Activated CD4-positive, CD25-positive, alpha-beta regulatory T cell treated with anti-CD3 and anti-CD28 coated beads, Interleukin-2, amount 50 U/mL, for 24 hours (primary cell): ENCODE measurements around the gene SLC5A9.

Source experiments
- ATAC-seq, 2 donors: fragments of 150-1000 bp; cut with Tn5 transposase; one replicate each; pipeline ENCODE4 v1.10.0; 2021; ENCODE audit warnings: mild to moderate bottlenecking in 1 of 2, moderate library complexity in 1 of 2

SLC5A9 gene

DNA sequence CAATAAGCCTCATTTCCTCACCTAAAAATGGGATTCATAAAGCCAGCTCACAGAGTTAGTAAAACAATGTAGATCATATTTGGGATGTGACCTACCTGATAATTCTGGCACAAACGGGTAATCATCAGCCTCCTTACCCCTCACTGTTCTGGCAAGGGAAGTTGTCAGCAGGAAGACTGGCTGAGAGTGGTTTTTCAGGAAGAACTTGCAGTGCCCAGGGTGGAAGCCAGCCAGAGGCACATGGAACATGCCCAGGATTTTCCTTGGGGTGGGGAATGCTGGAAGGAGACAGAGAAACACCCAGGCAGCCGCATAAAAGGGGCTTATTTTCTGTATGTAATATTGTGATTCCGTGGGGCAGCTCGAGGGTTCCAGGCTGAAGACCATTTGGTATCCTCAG, 7.7 kb upstream of the SLC5A9 start:
- no peak for ATAC-seq

DNA sequence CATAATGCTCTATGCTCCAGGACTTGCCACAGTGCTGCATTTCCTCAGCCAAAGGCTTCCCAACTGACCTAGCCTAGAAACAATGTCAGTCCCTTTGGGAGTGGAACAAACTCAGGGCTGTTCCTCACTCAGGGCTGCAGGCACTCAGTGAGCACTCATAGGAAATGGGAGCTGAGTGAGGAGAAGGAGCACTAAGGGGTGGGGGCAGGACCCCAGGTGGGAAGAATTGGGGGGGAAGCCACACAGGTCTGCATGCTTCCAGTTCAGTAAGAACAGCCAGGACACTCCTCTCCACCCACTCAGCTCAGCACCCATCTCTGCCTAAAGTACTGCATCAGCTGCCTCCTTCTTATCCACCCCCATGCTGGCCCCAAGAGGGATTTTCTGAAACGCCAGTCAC, 7.3 kb upstream of the SLC5A9 start:
- ATAC-seq, result no peak

DNA sequence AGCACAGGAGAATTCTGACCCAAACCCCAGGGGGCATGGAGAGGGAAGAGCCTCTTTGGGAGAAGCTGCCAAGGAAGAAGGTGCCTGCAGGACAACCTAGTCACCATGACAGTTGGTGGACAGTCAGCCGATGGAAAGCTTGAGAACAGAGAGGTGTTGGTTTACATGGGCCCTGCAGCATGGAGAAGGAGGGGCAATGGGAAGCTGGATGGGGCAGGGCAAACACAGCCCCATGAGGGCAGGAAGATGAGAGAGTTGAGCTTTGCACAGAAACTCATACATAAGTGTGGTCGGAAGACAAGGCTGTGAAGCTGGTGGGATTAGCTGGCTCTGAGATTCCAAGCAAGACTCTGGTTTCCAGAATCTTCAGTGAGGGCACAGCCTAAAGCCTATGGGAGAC, 6.6 kb upstream of the SLC5A9 start:
- no peak for ATAC-seq

DNA sequence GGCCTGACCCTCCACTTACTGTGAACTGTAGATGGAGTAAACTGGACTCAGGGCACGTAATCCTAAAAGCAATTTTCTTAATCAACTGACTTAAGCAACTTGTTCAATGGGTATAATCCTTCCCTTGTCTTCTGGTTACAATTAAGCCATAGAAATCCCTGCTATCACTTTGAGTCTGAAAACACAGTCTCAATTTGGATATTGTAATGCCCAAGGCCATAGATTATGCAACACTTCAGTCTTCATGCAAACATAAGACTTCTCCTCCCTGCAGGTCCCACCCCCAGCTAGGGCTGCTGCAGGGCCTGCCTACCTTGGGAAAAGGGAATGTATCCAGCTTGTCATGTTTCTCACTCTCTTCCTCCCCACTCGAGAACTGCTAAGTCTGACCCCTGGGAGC, 6.2 kb upstream of the SLC5A9 start:
- no peak for ATAC-seq

DNA sequence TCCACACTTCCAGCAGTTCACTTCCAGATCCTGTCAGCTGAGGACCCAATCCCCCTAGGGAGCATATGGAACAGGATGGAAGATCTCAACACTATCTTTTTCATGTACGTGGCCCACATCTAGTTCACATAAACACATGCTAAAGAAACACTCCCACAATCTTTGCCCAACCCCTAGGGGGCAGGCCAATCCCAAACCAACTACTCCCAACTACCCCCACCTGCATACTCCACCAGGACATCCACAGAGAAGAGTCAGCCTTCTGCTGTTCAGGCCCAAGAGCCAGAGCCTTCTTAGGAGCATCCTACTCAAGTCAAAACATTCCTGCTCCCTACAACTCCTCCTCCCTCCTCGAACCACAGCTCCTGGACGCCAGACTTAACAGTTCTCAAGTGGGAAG, 5.6 kb upstream of the SLC5A9 start:
- no peak for ATAC-seq

DNA sequence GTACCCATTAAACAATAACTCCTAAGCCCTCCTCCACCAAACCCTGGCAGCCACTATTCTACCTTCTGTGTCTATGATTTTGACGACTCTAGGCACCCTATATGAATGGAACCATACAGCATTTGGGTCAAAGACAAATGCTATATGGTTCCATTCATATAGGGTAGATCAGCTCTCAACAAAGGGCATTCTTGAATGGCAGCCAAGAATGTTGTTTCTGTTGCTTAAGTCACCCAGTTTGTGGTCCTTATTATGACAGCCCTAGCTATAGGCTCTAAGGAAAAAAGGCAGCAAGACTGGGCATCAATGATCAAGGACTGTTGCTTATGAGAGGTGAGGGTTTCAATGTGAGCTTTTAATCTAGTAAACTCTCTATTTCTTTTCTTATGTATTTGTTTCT, 4.7 kb upstream of the SLC5A9 start:
- ATAC-seq, result no peak

DNA sequence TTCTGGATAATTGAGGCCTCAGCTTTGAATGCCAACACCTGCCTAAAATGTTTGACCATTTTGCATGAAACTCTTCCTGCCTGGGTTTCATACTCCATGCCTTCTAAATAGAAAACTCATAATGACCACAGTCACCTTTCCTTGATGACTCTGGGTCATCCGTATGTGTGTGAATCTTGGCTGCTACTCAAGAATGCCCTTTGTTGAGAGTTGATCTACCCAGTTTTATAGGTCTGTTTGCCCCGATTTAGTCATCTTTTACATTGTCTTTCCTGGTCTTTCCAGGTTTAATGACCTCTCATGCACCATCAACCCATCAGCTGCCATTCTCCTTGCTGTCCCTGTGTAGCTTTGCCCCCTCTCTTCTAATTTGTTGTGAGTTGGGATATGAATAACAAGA, 2.7 kb upstream of the SLC5A9 start:
- ATAC-seq, result no peak

DNA sequence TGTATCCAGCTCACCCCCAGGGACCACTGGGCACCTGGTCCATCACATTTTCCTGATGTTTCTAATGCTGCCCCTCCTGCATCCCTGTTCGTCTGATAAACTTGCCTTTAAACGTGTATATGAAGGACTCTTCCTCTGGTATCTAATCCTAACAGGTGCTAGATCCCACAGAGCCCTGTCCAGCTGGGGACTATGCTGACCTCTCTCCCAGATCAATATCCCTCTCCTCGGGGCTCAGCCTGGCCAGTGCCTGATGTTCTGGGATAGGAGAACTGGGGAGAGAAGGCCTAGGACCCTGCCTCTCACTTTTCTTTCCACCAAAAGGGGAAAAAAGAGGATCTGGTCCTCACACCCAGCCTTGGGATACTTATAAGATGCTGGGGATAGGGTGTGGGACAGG, 1.4 kb upstream of the SLC5A9 start:
- ATAC-seq, result no peak

DNA sequence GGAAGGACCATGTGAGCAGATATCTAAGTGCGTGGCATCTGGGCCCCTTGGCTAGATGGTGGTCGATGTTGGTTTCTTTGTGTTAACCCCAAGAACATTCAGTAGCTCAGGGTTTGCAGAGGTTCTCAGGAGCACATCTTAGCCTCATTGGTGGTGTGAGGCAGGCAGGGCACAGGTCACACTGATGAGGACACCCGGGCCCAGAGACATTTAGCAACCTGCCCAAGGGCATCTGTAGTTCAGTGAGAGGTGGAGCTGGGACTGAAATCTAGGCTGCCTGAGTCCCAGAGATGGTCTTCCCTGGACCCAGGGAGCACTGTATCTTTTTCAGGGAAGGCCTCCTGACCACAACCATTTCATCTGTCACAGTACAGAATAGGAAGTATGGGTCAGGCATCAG, 859 bp upstream of the SLC5A9 start:
- ATAC-seq, result no peak

DNA sequence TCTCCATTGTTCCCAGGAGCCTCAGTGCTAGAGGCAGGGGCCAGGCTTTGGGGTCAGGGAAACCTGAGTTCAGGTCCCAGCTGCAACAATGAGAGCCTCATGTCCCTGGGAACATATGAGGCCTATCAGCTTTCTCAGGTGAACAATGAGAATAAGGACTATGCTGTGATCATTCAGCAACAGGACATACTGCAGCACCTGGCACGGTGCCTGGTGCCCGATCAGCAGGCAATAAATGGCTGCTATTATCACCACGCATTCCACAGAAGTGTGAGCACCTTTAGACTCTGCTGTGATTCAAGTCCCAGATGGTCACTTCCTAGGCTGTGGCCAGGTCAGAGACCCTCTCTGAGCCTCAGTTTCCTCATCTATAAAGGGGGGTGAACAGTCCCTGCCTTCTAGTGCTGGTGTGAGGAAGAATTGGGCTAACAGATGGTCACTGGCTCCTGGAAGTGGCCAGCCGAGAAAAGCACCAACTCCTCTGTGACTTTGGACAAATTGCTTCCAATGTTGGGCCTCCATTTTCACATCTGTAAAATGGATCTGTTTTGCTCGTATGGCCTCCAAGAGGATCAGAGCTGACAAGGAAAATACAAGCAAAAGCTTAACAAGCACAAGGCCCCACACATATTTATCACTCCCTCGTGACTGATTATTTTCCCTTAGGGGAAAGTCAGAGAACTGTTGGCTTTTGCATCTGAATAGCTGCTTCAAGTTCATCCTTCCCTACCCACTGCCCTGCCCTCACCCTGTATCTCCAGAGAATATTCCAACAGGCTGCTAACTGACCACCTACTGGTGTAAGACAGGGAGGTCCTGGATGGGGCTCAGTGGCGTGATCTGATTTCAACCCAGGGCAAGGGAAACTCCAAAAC, 1.1 kb downstream of the SLC5A9 start:
- ATAC-seq, result no peak

DNA sequence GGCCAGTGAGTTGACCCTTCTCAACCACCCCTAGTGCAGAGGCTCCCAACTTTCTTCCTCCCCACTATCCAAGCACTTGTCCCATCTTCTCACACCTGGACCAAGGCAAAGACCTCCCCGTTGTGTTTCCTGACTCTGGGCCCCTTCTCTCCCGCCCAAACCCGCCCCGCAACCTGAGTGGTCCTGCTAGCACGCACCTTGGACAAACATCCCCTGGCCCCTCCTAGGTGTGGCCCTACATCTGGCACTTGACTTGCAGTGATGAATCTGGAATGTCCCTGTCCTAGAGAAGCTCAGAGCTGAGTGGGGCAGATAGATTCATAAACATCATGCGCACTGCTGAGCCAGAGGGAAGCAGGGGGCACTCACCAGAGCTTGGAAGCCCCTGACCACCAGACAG, 2.3 kb downstream of the SLC5A9 start:
- ATAC-seq, result no peak

DNA sequence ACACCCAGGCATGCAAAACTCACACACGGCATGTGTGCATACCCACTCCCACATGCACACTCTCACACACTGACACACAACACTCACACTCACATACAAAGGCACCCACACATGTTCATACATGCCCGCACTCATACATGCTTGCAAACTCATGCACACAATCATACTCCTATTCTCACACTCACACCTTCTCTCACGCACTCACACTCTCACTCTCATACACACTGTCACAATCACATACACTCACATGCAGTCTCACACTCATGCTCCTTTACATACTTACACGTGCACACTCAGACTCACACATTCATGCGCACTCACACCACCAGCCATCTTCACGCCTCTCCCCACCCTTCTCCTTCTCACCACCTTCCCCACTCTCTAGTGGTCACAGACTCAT, 3.1 kb downstream of the SLC5A9 start:
- no peak for ATAC-seq

DNA sequence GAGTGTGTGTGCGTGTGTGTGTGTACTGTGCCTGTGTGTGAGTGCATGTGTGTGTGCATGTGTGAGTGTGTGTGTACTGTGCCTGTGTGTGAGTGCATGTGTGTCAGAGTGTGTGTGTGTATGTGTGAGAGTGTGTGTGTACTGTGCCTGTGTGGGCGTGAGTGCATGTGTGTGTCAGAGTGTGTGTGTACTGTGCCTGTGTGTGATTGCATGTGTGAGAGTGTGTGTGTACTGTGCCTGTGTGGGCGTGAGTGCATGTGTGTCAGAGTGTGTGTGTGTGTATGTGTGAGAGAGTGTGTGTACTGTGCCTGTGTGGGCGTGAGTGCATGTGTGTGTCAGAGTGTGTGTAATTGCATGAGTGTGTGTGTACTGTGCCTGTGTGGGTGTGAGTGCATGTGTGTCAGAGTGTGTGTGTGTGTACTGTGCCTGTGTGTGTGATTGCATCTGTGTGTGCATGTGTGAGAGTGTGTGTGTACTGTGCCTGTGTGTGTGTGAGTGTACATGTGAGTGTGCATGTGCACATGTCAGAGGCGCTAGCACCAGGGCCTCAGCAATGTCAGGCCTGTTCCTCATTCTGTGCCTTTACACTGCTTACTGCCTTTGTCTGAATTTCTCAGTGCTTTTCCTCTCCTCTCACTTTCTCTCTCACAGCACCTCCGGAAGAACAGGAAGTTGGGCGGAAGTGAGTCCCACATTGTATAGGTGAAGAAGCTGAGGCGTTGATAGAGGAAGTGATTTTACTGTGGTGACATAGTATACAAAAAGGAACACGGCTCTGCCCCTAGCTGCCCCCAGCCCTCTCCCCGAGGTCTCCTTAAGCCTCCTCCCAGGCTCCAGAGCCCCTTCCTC, 4.9 kb downstream of the SLC5A9 start:
- no peak for ATAC-seq

DNA sequence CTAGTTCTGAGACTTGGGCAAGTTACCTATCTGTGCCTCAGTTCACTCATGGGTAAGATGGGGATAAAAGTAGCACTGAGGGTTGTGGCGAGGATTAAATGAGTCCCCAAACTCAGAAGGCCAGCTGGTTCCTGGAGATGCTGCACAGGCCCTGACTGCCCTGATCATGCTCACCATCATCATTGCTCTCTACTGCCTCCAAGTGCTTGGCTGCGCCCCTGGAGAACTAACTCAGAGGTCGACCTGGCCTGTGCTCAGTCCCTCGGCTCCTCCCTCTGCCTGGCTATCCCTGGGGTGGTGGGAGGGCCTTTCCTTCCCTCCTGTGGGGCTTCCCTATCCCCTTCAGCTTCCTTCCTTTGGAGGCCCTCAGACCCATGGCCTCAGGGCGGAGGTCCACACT, 5.6 kb downstream of the SLC5A9 start:
- no peak for ATAC-seq

DNA sequence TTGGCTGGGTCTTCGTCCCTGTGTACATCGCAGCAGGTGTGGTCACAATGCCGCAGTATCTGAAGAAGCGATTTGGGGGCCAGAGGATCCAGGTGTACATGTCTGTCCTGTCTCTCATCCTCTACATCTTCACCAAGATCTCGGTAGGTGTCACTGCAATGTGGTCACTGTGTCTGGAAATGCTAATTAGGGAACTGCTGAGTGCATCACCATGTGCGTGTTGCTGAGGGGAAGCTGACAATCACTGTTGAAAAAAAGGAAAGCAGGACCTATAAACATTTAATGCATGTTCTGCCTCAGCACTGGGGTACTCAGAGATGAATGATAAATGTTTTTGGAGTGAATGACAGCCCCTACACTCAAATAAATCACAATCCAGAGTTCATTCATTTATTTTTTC, 6.8 kb downstream of the SLC5A9 start:
- ATAC-seq, result no peak

DNA sequence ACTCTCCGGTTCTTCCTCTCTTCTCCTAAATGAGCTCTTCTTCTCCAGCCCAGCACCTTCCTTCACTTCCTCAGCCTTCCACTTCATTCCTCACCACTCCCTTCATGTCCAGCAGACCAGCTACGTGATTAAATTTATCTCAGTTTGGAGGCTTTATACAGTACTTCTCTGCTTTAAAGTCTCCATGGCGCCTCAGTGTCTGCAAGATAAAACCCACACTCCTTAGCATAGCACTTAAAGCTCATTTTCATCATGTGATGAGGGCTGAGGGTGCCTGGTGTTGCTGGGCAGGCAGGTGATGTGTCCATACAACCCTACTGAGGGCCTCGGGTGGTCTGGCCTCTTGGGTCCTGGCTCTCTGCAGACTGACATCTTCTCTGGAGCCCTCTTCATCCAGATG, 7.7 kb downstream of the SLC5A9 start:
- ATAC-seq, result no peak

DNA sequence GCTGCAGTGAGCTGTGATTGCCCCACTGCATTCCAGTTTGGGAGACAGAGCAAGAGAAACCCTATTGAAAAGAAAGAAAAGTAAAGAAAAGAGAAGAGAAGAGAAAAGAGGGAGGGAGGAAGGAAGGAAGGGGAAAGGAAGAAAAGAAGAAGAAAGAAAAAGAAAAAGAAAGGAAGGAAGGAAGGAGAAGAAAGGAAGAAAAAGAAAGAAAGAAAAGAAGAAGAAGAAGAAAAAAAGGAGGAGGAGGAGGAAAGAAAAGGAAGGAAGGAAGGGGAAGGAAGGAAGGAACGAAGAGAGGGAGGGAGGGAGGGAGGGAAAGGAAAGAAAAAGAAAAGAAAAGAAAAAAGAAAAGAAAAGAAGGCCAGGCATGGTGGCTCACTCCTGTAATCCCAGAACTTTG, 10.2 kb downstream of the SLC5A9 start:
- no peak for ATAC-seq

DNA sequence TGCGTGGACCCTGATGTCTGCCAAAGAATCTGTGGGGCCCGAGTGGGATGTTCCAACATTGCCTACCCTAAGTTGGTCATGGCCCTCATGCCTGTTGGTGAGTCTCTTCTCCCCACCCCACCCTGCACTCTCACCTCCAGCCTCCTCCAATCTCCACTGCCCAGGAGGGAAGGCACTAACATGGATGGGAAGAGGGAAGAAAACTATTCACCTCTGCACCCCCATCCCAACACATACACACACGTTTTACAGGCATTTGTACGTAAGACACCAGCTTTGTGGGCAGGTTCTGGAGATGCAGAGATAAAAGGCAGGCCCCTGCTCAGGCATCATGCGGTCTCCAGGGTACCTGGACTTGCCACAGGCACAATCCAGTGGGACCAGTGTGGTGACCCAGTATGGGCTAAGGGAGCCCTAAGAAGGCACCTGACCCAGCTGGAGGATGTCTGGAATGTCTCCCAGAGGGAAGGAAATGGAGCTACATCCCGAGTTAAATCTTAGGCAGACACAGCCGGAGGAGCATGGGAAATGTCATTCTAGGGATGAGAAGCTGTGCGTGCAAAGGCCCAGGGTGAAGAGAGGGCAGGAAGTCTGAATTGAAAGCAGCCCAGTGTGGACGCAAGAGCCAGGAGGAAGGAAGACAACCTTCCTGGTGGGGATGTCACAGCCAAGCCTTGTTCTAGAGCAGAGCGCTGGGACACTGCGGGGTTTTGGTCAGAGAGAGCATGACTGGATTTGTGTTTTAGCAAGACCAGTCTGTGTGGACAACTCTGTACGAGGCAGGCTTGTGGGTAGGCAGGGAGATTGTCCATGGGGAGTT, 11.4 kb downstream of the SLC5A9 start:
- ATAC-seq, result no peak

DNA sequence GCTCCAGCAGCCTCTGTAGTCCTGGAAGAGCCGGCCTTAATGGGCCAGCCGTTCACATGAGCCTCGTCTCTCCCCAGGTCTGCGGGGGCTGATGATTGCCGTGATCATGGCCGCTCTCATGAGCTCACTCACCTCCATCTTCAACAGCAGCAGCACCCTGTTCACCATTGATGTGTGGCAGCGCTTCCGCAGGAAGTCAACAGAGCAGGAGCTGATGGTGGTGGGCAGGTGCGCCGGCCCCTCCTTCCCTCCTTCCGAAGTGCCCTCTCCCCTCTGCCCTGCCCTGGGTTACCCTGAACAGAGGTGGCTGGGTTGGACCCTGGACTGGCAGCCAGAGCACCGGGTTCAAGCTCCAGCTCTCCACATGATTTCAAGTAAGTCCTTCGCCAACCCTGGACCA, 13.1 kb downstream of the SLC5A9 start:
- ATAC-seq, result no peak

DNA sequence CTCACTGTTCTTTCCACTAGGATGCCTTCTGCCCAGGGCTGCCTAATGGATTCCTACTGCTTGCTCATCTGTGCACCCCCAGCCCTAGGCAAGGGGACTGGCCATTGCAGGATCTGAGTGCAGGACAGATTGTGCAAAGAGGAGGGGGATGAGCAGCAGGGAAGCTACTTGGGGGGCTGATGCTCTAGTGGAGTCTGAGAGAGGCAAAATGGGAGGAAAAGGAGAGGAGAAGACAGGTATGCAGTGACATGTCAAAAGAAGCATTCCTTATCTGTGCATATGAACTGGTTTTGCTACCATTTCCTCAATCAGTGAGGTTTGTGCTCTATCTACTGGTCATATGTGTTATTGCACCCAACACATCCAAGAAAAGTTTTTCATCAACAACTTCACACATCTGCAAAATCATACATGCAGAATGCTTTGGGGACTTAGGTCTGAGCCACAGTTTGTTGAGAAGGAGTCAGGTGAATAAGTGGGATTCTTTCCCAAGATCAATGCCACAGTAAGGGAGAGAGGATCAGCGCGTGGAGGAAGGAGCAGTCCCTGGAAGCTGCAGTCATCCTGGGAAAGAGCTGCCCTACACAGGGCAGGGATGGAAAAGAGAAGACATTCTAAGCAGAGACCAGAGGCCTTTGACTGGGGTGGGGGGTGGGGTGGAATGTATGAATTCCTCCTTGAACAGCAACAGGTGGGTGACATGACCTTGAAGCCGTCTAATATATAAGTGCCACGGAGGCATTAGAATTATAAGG, 14.4 kb downstream of the SLC5A9 start:
- ATAC-seq, result no peak

DNA sequence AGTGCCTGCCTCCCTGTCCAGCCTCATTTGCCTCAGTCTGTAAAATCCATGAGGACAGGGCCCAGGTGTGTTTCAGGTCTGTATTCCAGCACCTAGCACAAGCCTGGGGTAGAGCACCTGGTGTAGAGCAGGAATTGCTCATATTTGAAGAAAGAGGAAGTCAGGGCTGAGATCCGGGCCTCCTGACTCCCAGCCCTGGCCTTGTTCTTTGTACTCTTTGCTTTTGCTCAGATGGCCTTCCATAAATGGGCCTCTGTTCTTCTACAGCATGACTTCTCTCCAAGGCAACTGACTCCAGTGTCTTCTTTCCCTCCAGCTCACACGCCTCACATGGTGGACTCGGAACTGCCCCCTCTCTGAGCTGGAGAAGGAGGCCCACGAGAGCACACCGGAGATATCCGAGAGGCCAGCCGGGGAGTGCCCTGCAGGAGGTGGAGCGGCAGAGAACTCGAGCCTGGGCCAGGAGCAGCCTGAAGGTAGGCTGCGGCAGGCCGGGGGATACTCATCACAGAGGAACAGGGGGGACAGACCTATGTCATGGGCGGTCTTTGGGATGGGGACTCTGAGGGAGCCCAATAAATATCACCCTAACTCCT, 19.7 kb downstream of the SLC5A9 start:
- ATAC-seq, result no peak

DNA sequence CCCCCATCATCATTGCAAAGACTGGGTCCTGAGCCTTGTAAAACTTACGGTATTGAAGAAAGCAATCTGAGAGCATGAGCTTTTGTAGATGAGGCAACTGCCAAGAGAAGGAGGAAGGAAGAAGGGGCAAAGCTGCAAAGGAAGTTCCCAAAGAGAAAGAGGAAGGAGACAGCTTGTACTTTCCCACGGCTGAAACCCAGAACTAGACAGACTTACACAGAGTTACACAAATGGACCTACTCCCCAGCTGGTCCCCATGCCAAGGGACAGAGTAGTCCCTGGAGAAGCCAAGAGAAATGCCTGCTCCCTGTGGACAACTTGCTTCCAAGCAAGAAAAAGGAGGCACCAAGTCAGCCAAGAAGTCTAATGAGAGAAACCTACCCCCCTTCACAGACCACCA, 22.6 kb downstream of the SLC5A9 start:
- ATAC-seq, result no peak
